Activated T-cell treated with anti-CD3 and anti-CD28 coated beads, Interleukin-2, amount 50 U/mL, for 4 hours (primary cell): ENCODE measurements around the gene IL36A. TPM values are rescaled to one million over a fixed set of nuclear protein-coding genes. Genes with fewer than 3 reads are reported as not detected.
A peak's percentile ranks its signal among the peaks of the same experiment; 100 is the strongest.

ENCODE experiments used
- ATAC-seq, 2 donors: fragments of 200-7000 bp; cut with Tn5 transposase; one replicate each; pipeline ENCODE4 v1.10.0; 2021
- DNase-seq: peaks from one replicate; pipeline ENCODE4 v3.0.0-alpha.2; 2020
- H3K27me3 Mint-ChIP-seq: one replicate; pipeline ENCODE4 v1.8.0; 2021; ENCODE audit warnings: low read depth, mixed read lengths
- H3K36me3 Mint-ChIP-seq: one replicate; pipeline ENCODE4 v1.8.0; 2022; ENCODE audit warnings: mixed read lengths; ENCODE audit not compliant: insufficient read depth
- H3K4me1 Mint-ChIP-seq: one replicate; pipeline ENCODE4 v1.8.0; 2021; ENCODE audit warnings: low read depth, mixed read lengths
- H3K4me3 Mint-ChIP-seq: one replicate; pipeline ENCODE4 v1.8.0; 2021; ENCODE audit warnings: mild to moderate bottlenecking, moderate library complexity, mixed read lengths
- H3K9me3 Mint-ChIP-seq: one replicate; pipeline ENCODE4 v1.8.0; 2021; ENCODE audit warnings: mixed read lengths
- total RNA-seq, 3 donors: library from RNA; stranded (reverse); gene quantifications; one replicate each; pipeline ENCODE4 v1.2.1, GENCODE V29; 2021

Gene IL36A
- total RNA-seq, 3 donors from 2014 or later: not detected

DNA sequence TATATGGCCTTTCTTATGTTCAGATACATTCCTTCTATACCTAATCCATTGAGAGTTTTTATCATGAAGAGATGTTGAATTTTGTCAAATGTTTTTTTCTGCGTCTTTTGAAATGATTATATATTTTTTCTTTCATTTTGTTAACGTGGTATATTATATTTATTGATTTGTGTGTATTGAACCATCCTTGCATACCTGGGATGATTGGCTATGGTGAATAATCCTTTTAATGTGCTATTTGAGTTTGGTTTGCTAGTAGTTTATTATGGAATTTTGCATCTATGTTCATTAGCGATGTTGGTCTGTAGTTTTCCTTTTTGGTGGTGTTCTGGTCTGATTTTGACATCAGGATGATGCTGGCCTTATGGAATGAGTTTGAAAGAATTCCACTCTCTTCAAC, 15.6 kb upstream of the IL36A start:
- Mint-ChIP-seq H3K9me3 (peaks cover 26% of the 10 kb centered on the region), H3K27me3 (no peaks in the 10 kb centered on the region), H3K36me3 (peaks cover 5% of the 10 kb centered on the region), H3K4me1 (peaks cover 28% of the 10 kb centered on the region), H3K4me3 (no peak overlapping the region)
- DNase-seq (no peak), ATAC-seq (no peak)

DNA sequence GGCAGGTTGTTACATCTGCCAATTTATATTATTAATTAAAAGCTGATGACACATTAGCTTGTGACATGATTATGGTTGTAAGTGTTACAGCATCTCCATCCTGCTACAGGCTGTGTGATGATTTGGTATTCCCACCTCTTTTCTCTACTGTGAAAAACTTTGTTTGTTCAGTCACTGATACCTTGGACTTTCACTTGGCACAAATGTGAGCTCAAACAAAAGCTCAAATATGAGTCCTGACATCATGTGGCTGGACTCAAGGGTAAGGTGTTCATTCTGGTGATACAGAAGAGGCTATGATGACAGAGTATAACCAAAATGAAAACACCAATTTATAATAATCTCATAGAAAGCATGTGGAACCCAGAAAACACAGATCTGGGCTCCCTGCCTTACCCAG, 11.4 kb upstream of the IL36A start:
- Mint-ChIP-seq H3K27me3 (no peaks in the 10 kb centered on the region), H3K4me1 (peaks cover 42% of the 10 kb centered on the region), H3K4me3 (no peak overlapping the region), H3K9me3 (peaks cover 30% of the 10 kb centered on the region), H3K36me3 (peaks cover 5% of the 10 kb centered on the region)
- no peak for DNase-seq
- ATAC-seq: no peak

DNA sequence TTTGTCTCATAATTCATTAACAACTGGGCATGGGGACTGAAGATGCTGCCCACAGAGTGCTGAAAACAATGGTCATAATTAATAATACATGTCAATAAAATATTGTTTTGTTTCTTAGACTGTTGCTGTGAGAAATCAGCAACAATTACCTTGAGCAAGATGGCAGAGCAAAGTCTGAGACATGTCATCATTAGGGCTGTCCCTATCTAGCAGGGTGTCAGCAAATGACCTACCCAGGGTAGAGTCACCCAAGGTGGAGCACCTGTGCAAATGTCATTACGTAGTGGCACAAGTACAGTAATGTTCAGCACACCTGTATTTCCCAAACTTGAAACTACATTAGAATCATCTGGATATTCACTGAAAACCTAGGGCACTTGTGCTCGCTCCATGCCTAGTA, 10.6 kb upstream of the IL36A start:
- Mint-ChIP-seq H3K27me3 (no peaks in the 10 kb centered on the region), H3K4me1 (peaks cover 42% of the 10 kb centered on the region), H3K36me3 (peaks cover 6% of the 10 kb centered on the region), H3K4me3 (no peak overlapping the region), H3K9me3 (peaks cover 33% of the 10 kb centered on the region)
- ATAC-seq (no peak), DNase-seq (no peak)

DNA sequence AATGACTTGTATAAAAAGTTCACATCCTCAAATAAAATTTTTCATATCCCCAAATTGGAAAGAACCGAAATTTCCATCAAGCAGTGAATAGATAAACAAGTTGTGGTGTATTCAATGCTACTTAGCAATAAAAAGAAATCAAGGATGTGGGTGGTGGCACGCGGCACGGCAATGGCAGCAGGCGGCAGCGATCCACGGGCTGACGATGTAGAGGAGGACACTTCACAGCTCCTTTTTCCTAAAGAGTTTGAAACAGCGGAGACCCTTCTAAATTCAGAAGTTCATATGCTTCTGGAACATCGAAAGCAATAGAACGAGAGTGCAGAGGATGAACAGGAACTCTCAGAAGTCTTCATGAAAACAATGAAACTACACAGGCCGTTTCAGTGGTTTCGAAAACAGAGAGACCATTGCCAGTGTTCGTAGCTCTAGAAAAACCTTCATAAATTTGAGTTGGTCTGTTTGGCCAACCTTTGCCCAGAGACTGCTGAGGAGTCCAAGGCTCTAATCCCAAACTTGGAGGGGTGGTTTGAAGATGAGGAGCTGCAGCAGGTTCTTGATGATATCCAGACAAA, 9.8 kb upstream of the IL36A start:
- Mint-ChIP-seq H3K4me3 (peak overlapping the region; percentile 65), H3K27me3 (no peaks in the 10 kb centered on the region), H3K4me1 (peaks cover 42% of the 10 kb centered on the region), H3K9me3 (peaks cover 32% of the 10 kb centered on the region), H3K36me3 (peaks cover 5% of the 10 kb centered on the region)
- DNase-seq (no peak), ATAC-seq (peak in 1 of 2 donors; percentile 47)

DNA sequence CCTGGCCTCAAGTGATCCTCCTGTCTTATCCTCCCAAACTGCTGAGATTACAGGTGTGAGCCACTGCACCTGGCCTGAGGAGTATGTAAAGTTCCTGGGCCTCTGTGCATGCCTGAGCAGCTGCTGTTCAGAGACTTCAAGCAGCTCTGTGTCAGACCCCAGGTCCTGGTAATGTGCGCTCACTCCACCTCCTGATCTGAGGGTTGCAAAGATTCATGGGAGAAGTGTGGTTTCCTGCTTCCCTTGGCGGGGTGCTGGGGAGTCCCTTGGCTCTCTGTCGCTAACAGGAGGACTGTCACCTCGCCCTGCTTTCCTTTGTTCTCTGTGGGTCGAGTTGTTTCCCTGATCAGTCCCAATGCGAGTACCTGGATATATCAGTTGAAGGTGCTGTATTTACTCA, 8.6 kb upstream of the IL36A start:
- peak; percentile 93 to 95 for ATAC-seq

DNA sequence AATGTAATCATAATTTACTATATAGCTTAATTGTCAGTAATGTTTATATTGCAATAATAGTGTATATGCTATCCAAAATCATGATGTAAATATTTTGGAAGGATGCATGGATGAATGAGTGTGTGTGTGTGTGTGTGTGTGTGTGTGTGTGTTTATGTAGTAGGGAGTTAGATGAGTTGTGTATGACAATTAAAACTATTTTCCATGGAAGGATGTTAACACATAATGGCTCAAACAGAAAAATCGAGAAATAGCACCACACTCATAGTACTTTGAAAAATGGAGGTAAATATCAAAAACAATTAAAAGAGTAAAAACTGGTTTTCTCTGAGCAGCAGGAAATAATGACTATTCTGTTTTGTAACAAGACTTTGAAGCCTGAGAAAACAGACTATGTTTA, 8.1 kb upstream of the IL36A start:
- peaks cover 42% of the 10 kb centered on the region for H3K4me1 Mint-ChIP-seq
- H3K4me3 Mint-ChIP-seq: peak overlapping the region; percentile 35

More for the DNA sequence above, 8.6 kb upstream of the IL36A start:
- Mint-ChIP-seq H3K9me3 (peaks cover 39% of the 10 kb centered on the region), H3K27me3 (no peaks in the 10 kb centered on the region), H3K4me1 (peaks cover 42% of the 10 kb centered on the region), H3K4me3 (peak overlapping the region; percentile 35), H3K36me3 (peaks cover 10% of the 10 kb centered on the region)
- peak; percentile 53 for DNase-seq

DNA sequence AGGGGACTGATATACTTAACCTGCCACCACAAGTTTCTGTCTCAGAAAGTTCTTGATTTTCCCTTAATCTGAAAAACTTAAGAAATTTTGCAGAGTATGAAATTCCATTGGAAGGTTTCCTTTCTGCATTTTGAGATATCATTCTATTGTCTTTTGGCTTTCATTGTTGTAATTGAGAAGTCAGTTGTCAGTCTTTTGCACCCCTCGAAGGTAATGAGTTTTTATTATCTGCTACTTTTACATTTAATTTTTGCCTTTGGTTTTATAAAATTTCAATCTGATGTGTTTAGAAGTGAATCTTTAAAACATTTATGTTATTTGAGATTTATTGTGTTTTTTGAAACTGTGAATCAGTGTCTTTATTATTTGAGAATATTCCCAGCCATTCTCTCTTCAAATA, 4.8 kb upstream of the IL36A start:
- Mint-ChIP-seq H3K27me3 (no peaks in the 10 kb centered on the region), H3K36me3 (peaks cover 7% of the 10 kb centered on the region), H3K4me1 (peaks cover 22% of the 10 kb centered on the region), H3K9me3 (peaks cover 27% of the 10 kb centered on the region), H3K4me3 (no peak overlapping the region)
- ATAC-seq: no peak
- DNase-seq: no peak

More for the DNA sequence above, 8.1 kb upstream of the IL36A start:
- no peak for DNase-seq
- H3K36me3 Mint-ChIP-seq: peaks cover 10% of the 10 kb centered on the region
- H3K9me3 Mint-ChIP-seq: peaks cover 39% of the 10 kb centered on the region
- H3K27me3 Mint-ChIP-seq: no peaks in the 10 kb centered on the region
- no peak for ATAC-seq

DNA sequence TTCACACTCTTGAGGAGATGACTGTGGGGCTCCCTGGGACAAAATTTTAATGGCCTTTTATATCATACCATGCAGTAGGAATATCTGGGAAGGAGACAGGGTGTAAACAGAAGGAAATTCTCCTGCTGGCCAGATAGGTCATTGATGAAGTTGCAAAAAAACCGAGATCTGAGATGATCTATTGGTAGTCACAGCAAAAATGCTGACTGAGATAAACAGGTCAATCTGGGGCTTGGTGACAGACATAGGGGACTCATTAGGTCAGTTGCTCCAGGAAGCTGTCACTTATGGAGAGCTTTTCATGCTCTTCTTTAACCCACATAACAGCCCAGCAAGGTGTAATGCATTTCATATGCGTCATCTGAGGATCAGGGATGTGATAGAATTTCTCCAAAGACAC, 2.6 kb upstream of the IL36A start:
- DNase-seq: no peak
- peaks cover 2% of the 10 kb centered on the region for H3K4me1 Mint-ChIP-seq
- H3K36me3 Mint-ChIP-seq: peaks cover 7% of the 10 kb centered on the region
- ATAC-seq: no peak
- no peaks in the 10 kb centered on the region for H3K27me3 Mint-ChIP-seq
- no peak overlapping the region for H3K4me3 Mint-ChIP-seq
- peaks cover 27% of the 10 kb centered on the region for H3K9me3 Mint-ChIP-seq

DNA sequence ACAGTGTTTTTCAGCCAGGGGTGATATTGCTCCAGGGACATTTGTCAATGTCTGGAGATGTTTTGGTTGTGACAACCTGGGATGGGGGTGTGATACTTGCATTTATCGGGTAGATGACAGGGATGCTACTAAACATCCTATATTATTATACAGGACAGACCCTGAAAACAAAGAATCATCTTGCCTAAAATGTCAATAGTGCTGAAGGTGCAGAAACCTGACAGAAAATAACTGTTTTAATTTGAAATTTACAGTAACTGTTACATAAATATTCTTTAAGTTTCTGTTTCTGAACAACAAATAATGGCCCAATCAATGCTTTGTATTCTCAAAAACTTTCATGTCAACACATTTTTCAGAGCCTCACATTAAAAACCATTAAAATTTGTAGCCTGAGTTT, 2.0 kb downstream of the IL36A start:
- Mint-ChIP-seq H3K4me1 (no peaks in the 10 kb centered on the region), H3K4me3 (no peak overlapping the region), H3K36me3 (no peaks in the 10 kb centered on the region), H3K27me3 (peaks cover 1% of the 10 kb centered on the region), H3K9me3 (no peaks in the 10 kb centered on the region)
- no peak for ATAC-seq
- no peak for DNase-seq

DNA sequence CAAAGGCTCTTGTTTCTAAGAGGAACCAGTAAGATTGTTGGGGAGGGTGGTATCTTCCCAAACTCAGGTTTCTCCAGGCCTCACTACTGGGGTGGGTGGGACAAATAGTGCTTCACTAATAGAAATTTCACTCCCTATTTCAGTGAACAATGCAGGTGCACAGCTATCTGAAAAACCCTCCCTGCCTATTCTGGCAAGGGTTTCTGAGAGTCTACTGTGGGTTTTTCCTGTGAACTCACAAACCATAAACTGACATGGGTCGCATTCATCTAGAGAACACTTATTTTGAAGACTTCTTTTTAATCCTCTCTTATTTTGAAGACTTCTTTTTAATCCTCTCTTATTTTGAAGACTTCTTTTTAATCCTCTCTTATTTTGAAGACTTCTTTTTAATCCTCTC, 4.4 kb downstream of the IL36A start:
- no peak overlapping the region for H3K4me3 Mint-ChIP-seq
- DNase-seq (no peak), ATAC-seq (no peak)
- H3K27me3 Mint-ChIP-seq: peaks cover 1% of the 10 kb centered on the region
- no peaks in the 10 kb centered on the region for H3K9me3 Mint-ChIP-seq
- H3K36me3 Mint-ChIP-seq: no peaks in the 10 kb centered on the region
- H3K4me1 Mint-ChIP-seq: no peaks in the 10 kb centered on the region

DNA sequence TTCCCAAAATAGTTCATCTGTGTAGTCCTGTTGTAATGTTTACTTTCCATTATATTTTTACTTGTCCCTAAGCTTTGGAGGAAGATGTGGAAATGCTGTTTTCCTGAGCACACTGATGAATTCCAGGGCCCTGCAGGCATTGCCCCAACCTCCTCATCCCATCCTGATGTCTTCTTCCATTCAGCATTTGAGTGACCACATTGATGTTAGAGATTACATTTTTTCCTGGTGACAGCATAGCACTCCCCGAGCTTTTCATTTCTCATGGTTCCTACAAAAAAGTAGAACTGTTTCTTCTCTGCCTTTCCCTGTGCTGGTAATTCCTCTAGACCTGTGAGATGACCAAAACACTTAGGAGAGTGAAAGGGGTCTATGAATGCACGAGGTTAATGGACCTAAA, 4.8 kb downstream of the IL36A start:
- no peaks in the 10 kb centered on the region for H3K9me3 Mint-ChIP-seq
- H3K27me3 Mint-ChIP-seq: peaks cover 1% of the 10 kb centered on the region
- DNase-seq: no peak
- H3K36me3 Mint-ChIP-seq: no peaks in the 10 kb centered on the region
- H3K4me3 Mint-ChIP-seq: no peak overlapping the region
- ATAC-seq: no peak
- no peaks in the 10 kb centered on the region for H3K4me1 Mint-ChIP-seq

DNA sequence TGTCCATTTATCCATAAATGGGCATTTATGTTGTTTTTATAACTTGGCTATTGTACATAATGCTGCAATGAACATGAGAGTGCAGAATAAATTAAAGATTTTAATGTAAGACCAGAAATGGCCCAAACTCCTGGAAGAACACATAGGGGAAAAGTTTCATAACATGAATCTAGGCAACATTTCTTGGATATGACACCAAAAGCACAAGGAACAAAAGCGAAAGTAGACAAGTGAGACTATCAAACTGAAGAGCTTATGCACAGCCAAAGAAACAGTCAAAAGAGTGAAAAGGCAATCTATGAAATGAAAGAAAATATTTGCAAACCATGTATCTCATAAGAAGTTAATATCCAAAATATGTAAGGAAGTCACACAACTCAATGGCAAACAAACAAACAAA, 5.8 kb downstream of the IL36A start:
- H3K4me1 Mint-ChIP-seq: peaks cover 2% of the 10 kb centered on the region
- no peaks in the 10 kb centered on the region for H3K9me3 Mint-ChIP-seq
- ATAC-seq: no peak
- H3K36me3 Mint-ChIP-seq: no peaks in the 10 kb centered on the region
- peaks cover 1% of the 10 kb centered on the region for H3K27me3 Mint-ChIP-seq
- H3K4me3 Mint-ChIP-seq: no peak overlapping the region
- no peak for DNase-seq

DNA sequence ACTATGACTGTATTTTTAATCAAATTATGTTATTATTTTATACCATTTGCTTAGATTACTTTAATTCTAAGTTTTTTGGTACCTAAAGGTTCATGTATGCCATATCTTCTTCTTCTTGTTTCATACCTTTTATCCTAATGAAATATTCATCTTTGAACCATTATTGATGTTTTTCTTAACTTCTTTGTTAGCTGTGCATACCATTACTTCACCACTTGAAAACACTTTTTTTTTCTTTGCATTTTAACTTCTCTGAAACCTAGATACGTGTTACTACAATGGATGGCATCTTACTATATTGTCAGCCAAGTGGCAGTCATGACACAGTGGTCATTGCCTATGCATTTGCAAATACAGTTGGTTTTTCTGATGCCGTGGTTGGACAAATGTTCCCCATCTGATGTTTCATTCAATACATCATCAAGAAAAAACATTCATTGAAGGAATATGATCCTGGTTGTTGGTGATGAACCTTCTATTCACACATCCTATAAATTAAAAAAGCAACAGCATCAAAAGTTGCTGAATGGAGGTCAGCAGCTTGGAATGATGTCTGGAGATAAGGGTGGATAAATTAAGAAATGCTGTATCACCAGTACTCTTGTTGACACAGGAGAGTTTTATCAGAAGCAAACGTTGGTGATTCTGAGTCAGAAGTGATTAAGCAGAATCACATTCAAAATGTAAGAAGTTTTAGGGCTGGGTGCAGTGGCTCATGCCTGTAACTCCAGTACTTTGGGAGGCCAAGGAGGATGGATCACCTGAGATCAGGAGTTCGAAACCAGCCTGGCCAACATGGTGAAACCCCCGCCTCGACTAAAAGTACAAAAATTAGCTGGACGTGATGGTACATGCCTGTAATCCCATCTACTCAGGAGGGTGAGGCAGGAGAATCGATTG, 7.4 kb downstream of the IL36A start:
- peaks cover 4% of the 10 kb centered on the region for H3K9me3 Mint-ChIP-seq
- no peak overlapping the region for H3K4me3 Mint-ChIP-seq
- DNase-seq: no peak
- H3K36me3 Mint-ChIP-seq: no peaks in the 10 kb centered on the region
- ATAC-seq: no peak
- peaks cover 10% of the 10 kb centered on the region for H3K27me3 Mint-ChIP-seq
- H3K4me1 Mint-ChIP-seq: peaks cover 3% of the 10 kb centered on the region

DNA sequence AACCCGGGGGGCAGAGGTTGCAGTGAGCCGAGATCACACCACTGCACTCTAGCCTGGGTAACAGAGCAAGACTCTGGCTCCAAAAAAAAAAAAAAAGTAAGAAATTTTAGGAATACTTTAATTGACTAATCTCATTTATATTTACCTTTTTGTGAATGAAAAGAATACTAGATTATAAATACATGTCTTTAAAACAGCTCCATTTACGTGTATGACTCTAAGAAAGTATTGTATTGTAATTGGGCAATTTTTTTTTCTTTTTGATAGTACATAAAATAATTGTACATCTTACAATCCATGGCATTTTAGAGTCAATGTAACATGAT, 8.0 kb downstream of the IL36A start:
- H3K27me3 Mint-ChIP-seq: peaks cover 12% of the 10 kb centered on the region
- peaks cover 3% of the 10 kb centered on the region for H3K4me1 Mint-ChIP-seq
- H3K9me3 Mint-ChIP-seq: peaks cover 5% of the 10 kb centered on the region

DNA sequence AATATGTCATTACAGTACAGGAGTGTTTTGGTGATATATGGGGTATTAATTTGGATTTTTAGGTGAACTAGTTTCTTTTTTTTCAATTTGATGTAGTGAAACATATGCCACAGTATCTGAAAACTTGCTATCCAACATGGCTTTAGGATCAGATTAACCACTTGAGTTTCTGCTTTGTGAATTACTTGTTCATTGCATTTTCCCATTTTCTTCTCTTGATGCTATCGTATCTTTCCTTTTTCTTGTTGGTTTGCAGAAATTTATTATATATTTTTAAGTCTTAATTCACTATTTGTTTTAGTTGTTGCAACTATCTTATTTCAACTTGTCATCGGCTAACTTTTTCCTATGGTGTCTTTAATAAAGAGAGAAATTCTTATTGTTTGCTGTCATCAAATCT, 8.8 kb downstream of the IL36A start:
- H3K36me3 Mint-ChIP-seq: no peaks in the 10 kb centered on the region
- DNase-seq: no peak
- H3K27me3 Mint-ChIP-seq: peaks cover 20% of the 10 kb centered on the region
- no peak for ATAC-seq
- H3K9me3 Mint-ChIP-seq: peaks cover 12% of the 10 kb centered on the region
- no peak overlapping the region for H3K4me3 Mint-ChIP-seq
- H3K4me1 Mint-ChIP-seq: peaks cover 3% of the 10 kb centered on the region

More for the DNA sequence above, 8.0 kb downstream of the IL36A start:
- no peak for ATAC-seq
- no peaks in the 10 kb centered on the region for H3K36me3 Mint-ChIP-seq
- no peak for DNase-seq
- no peak overlapping the region for H3K4me3 Mint-ChIP-seq
